Kidney epithelial cell (primary cell): Measurements from ENCODE around the gene ITPKA. TPM values are rescaled to one million over a fixed set of nuclear protein-coding genes. Genes with fewer than 3 reads are reported as not detected.

ENCODE experiments used
- DNase-seq: peaks from one replicate; pipeline ENCODE4 v3.0.0-alpha.2; 2010; ENCODE audit warnings: low read depth
- H3K27me3 ChIP-seq: 2 replicates; pipeline ENCODE4 v1.6.0; 2011; ENCODE audit warnings: low read length; ENCODE audit not compliant: control insufficient read depth, insufficient read depth
- H3K36me3 ChIP-seq: 2 replicates; pipeline ENCODE4 v1.5.1; 2011; ENCODE audit warnings: low read length; ENCODE audit not compliant: control insufficient read depth, insufficient read depth
- H3K4me3 ChIP-seq: 2 replicates; pipeline ENCODE4 v1.5.1; 2011; ENCODE audit warnings: low read depth, mild to moderate bottlenecking, control low read depth, low read length
- CTCF ChIP-seq: IDR thresholded peaks from 2 replicates; pipeline ENCODE4 v1.5.1; 2011; ENCODE audit warnings: mild to moderate bottlenecking, moderate library complexity, low read length, control low read depth, inconsistent platforms; ENCODE audit not compliant: insufficient read depth, poor library complexity, severe bottlenecking
- total RNA-seq: library from RNA; depleted of rRNA; stranded (reverse); fragments of >200 nt; gene quantifications from 2 replicates; pipeline ENCODE4 v1.2.3, GENCODE V29; 2015

Gene ITPKA
- total RNA-seq, 1 donor from 2014 or later, result 115 TPM

- H3K36me3 ChIP-seq, result no peaks in the 10 kb centered on the region
- no peak for DNase-seq
- no peak for TF ChIP-seq CTCF
- H3K27me3 ChIP-seq, result peaks cover 38% of the 10 kb centered on the region
- no peak overlapping the region for H3K4me3 ChIP-seq
Observed at GRCh38 chr15:41511331-41511898, 17.7 kb downstream of the ITPKA start.

- TF ChIP-seq CTCF, result no peak
- H3K27me3 ChIP-seq, result peaks cover 38% of the 10 kb centered on the region
- H3K36me3 ChIP-seq, result no peaks in the 10 kb centered on the region
- H3K4me3 ChIP-seq, result no peak overlapping the region
- DNase-seq, result no peak
Observed at GRCh38 chr15:41511899-41512369, 18.3 kb downstream of the ITPKA start.

GRCh38 chr15:41512512-41512939 is 18.9 kb downstream of the ITPKA start:
- H3K27me3 ChIP-seq, result peaks cover 38% of the 10 kb centered on the region
- no peak for DNase-seq
- no peaks in the 10 kb centered on the region for H3K36me3 ChIP-seq
- no peak overlapping the region for H3K4me3 ChIP-seq
- TF ChIP-seq CTCF, result no peak

- no peak for TF ChIP-seq CTCF
- Histone ChIP-seq H3K4me3 (no peak overlapping the region), H3K27me3 (peaks cover 38% of the 10 kb centered on the region), H3K36me3 (no peaks in the 10 kb centered on the region)
- no peak for DNase-seq
Observed at GRCh38 chr15:41512940-41513505, 19.3 kb downstream of the ITPKA start.

GRCh38 chr15:41513506-41514227 is 20.0 kb downstream of the ITPKA start, which contains the start of gene LTK:
TSS of gene LTK (minus strand) at chr15:41513827. CDS start at chr15:41513709, 118 bp downstream.
- Histone ChIP-seq H3K4me3 (no peak within 1 kb of the TSS), H3K36me3 (no peaks in the 10 kb centered on the region), H3K27me3 (peaks cover 38% of the 10 kb centered on the region)
- DNase-seq, result no peak
- TF ChIP-seq CTCF, result no peak
